ENCODE data around the gene ARFGAP1. TPM values are rescaled to one million over a fixed set of nuclear protein-coding genes. Genes with fewer than 3 reads are reported as not detected.

The ARFGAP1 gene
- total RNA-seq, result 73.8 and 77.8 TPM in 2 replicates

DNA sequence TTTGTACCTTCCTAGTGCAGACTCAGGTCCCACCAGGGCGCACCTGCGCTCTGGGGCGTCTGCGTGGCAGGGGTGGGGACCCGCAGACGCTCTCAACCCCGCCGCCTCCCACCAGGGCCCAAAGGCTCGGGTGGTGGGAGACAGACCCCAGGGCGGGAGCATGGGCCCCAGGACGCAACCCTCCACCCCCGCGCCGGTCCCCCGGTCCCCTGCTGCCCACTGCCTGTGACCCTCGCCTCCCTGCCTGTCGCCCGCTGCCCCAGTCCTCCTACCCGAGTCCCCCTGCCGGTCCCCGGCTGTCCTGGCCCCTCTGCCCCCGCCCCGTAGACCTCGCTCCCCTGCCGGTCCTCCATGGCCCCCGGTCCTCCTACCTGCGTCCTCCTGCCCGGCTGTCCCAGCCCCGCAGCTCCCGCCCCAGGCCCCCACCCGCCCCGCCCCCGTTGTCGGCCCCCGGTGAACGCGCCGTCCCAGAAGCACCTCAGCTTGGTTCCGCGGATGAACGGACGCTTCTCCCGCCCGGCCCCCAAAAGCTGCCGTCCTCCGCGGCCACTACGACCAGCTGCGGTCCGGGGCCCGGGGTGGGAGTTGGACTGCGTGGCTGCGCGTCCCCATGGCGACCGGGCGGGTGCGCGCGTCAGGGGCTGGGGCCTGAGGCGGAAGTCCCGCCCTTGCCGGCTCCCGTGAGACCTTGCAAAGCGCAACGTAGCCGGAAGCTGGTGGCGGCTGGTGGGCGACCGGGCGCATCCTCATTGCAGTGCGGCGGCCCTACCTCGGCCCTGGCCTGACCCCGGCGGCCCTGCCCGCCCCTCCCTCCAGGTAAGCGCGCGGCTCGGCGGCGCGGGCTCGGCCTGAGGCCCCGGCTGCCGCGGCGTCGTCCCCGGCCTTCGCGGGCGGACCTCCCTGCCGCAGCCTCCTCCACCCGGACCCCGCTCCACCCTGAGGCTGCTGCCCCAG is at the start of gene ARFGAP1:
Gene ARFGAP1 (plus strand): TSS at position 709 of the 954 bp plus-strand sequence. CDS start 2,768 bp downstream, outside the sequence.

DNA sequence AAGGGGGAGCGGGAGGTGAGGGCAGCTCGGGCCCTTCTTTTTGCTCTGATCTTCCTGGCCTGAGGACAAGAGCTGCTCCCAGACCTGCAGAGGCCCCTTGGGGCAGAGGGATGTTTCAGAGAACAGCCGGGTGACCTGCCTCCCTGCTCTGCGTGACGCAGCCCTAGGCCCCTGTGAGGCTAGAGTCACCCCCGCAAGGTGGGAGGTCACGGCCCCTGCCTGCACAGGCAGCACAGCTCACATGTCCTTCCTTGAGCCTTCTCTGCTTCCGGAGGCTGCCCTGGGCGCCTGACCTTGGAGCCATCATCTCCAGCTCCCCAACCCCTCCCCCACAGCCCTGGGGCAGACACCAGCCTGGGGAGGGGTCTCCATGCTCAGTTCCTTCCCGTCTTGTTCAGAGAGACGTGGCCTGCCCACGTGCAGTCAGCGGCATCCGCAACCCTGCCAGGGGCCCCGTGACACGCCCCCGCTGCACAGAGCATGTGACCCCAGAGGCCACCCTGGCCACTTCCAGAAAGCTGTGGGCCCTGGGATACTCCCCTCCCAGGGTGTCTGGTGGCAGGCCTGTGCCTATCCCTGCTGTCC is 37.1 kb upstream of the ARFGAP1 start, which contains the start of gene BIRC7:
Gene BIRC7 (plus strand): TSS at position 507 of the 585 bp plus-strand sequence. CDS start 192 bp downstream, outside the sequence.

DNA sequence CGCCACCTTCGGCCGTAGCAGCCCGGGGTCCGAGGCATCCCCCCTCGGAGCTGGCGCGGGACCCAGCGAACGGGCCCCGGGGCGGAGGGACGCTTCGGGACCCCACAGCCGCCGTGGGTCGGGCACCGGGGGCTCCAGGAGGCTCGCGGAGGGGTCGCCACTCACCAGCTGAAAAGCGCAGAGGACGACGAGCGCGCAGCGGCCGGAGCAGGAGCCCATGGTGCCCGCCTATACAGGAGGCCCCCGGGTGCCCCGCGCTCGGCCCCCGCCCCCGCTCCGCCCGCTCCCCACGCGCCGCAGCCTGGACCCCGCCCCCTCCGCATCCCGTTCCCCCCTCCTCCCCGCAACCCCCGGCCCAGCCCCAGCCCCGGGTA is 18.4 kb upstream of the ARFGAP1 start, which contains the start of gene NKAIN4:
Gene NKAIN4 (minus strand): TSS at position 232 of the 374 bp plus-strand sequence. CDS start 13 bp downstream, at position 219.

DNA sequence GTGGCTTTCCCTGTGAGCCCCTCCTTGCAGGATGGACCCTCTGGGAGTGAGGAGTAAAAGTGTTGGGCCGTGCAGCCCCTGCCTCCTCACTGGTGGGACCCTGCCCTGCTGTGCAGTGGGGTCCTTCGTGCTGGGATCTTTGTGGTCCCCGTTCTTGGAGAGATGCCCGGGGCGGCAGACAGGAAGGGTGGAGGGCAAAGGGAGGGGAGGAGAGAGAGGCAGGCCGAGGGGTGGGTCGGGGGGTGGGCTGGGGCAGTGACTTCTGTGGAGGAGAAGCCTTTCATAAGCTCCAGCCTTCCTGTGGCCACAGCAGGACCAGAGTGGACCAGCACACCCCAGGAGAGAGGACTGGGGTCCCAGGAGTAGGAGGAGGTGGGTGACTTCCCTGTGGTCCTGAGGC is 20.3 kb downstream of the ARFGAP1 start, which contains the start of gene COL20A1:
Gene COL20A1 (plus strand): TSS at position 283 of the 400 bp plus-strand sequence. CDS start 1,922 bp downstream, outside the sequence.

Other genes with a start within 250 kb of the ARFGAP1 start
- 21.3 and 24.2 TPM in 2 replicates for gene YTHDF1, start 56.7 kb upstream of the ARFGAP1 start, total RNA-seq
- gene BIRC7, start 36.9 kb upstream of the ARFGAP1 start, total RNA-seq, result 0.07 TPM in 2 replicates
- not detected in 2 replicates for gene NKAIN4, start 18.4 kb upstream of the ARFGAP1 start, total RNA-seq
- under 0.01 and 0.07 TPM in 2 replicates for gene COL20A1, start 20.4 kb downstream of the ARFGAP1 start, total RNA-seq
- not detected in 2 replicates for gene CHRNA4, start 88.5 kb downstream of the ARFGAP1 start, total RNA-seq
- gene KCNQ2, start 199.8 kb downstream of the ARFGAP1 start, total RNA-seq, result not detected in 2 replicates
- gene EEF1A2, start 226.3 kb downstream of the ARFGAP1 start, total RNA-seq, result 2.3 and 3.5 TPM in 2 replicates
- 111 and 139 TPM in 2 replicates for gene PPDPF, start 248.0 kb downstream of the ARFGAP1 start, total RNA-seq

Data from smooth muscle cell of the pulmonary artery (primary cell).